HCT116 (cell line): ENCODE data around the gene ZNF473. TPM values are rescaled to one million over a fixed set of nuclear protein-coding genes. Genes with fewer than 3 reads are reported as not detected.

Experiments
- ATAC-seq: fragments of 200-7000 bp; cut with Tn5 transposase; 2 replicates; pipeline ENCODE4 v1.9.1; 2020; ENCODE audit warnings: mild to moderate bottlenecking, moderate library complexity
- BruUV-seq: library from RNA; stranded (reverse); fragments of 400-500 nt; replicated peaks from 2 replicates; lab custom pipeline; 2021; lab: Mats Ljungman, UMichigan
- CTCF ChIA-PET: fragments of 300-600 bp; sonication (Branson Sonifier 250); formaldehyde crosslinking; loops from one replicate; lab custom pipeline; 2021; ENCODE audit warnings: antibody characterized with exemption; lab: Charles Lee
- POLR2A ChIA-PET: fragments of 300-600, 350-600 bp; sonication (Branson Sonifier 250); formaldehyde crosslinking; loops from one replicate; lab custom pipeline; 2021; ENCODE audit warnings: antibody characterized with exemption; lab: Charles Lee
- RAD21 ChIA-PET, 2 experiments: fragments of 300-600 bp; sonication (Branson Sonifier 250); formaldehyde crosslinking; loops; one replicate each; lab custom pipeline; 2023; ENCODE audit warnings: low total read pairs in 2 of 2; ENCODE audit not compliant: uncharacterized antibody in 2 of 2, unreplicated experiment in 2 of 2, low non-redundant PET in 1 of 2; lab: Charles Lee
- DNase-seq: peaks from one replicate; pipeline ENCODE4 v3.0.0-alpha.2; 2010; ENCODE audit warnings: low read depth, low spot score
- H2AFZ ChIP-seq: fragments of 200-600 bp; shearing (Covaris generic), sonication (generic); 2 replicates; pipeline ENCODE4 v1.6.1; 2017; ENCODE audit warnings: low read depth, mixed run types, mixed read lengths, antibody characterized with exemption, low read length; ENCODE audit not compliant: poor library complexity, severe bottlenecking
- H3K27ac ChIP-seq: 2 replicates; pipeline ENCODE4 v1.5.1; 2012; ENCODE audit warnings: low read depth, low read length
- H3K27me3 ChIP-seq: fragments of 200-600 bp; sonication (generic); 2 replicates; pipeline ENCODE4 v1.6.1; 2016; ENCODE audit warnings: mixed run types, low read length, mixed read lengths; ENCODE audit not compliant: insufficient read depth
- H3K36me3 ChIP-seq, 2 experiments: fragments of 200-500 bp in 1 of 2; fragments of 200-600 bp in 1 of 2; sonication (Bioruptor generic) in 1 of 2; sonication (generic) in 1 of 2; 2 replicates each; pipeline versions ENCODE4 v1.5.1 to v1.6.1; 2014 to 2016; ENCODE audit warnings: low read length in 2 of 2, inconsistent platforms in 1 of 2, mixed read lengths in 1 of 2, mixed run types in 1 of 2; ENCODE audit not compliant: insufficient read depth in 2 of 2, control insufficient read depth in 1 of 2
- H3K4me1 ChIP-seq, 2 experiments: fragments of 200-600 bp in 1 of 2; sonication (generic) in 1 of 2; 2 replicates each; pipeline versions ENCODE4 v1.5.1 to v1.6.1; 2012 to 2017; ENCODE audit warnings: low read length in 2 of 2, inconsistent platforms in 1 of 2, mild to moderate bottlenecking in 1 of 2, mixed read lengths in 1 of 2, mixed run types in 1 of 2, moderate library complexity in 1 of 2; ENCODE audit not compliant: insufficient read depth in 2 of 2, control insufficient read depth in 1 of 2
- H3K4me2 ChIP-seq: fragments of 200-600 bp; sonication (generic); 2 replicates; pipeline ENCODE4 v1.6.1; 2017; ENCODE audit warnings: mixed run types, low read length, mixed read lengths
- H3K4me3 ChIP-seq, 2 experiments: fragments of 200-600 bp in 1 of 2; sonication (generic) in 1 of 2; replicated peaks in 1 of 2; 2 replicates each; pipeline ENCODE4 v1.5.1; 2011 to 2016; ENCODE audit warnings: low read length in 2 of 2, control low read depth in 1 of 2, low read depth in 1 of 2, mild to moderate bottlenecking in 1 of 2, mixed read lengths in 1 of 2, mixed run types in 1 of 2
- H3K79me2 ChIP-seq: fragments of 200-600 bp; sonication (generic); 2 replicates; pipeline ENCODE4 v1.6.1; 2017; ENCODE audit warnings: mild to moderate bottlenecking, mixed run types, low read length, moderate library complexity, mixed read lengths; ENCODE audit not compliant: insufficient read depth
- H3K9ac ChIP-seq: fragments of 200-600 bp; sonication (generic); 2 replicates; pipeline ENCODE4 v1.6.1; 2016; ENCODE audit warnings: low read length, mixed read lengths
- H3K9me2 ChIP-seq: fragments of 200-600 bp; sonication (generic), shearing (Covaris generic); 2 replicates; pipeline ENCODE4 v1.6.1; 2017; ENCODE audit warnings: mixed run types, mild to moderate bottlenecking, moderate library complexity; ENCODE audit not compliant: insufficient read depth
- H3K9me3 ChIP-seq, 2 experiments: fragments of 200-500 bp in 1 of 2; fragments of 200-600 bp in 1 of 2; sonication (Bioruptor generic) in 1 of 2; sonication (generic) in 1 of 2; 2 replicates each; pipeline ENCODE4 v1.6.1; 2014 to 2017; ENCODE audit warnings: low read length in 2 of 2, mixed read lengths in 2 of 2, inconsistent platforms in 1 of 2, low read depth in 1 of 2, mild to moderate bottlenecking in 1 of 2, mixed run types in 1 of 2, moderate library complexity in 1 of 2; ENCODE audit not compliant: control insufficient read depth in 1 of 2, insufficient read depth in 1 of 2
- H4K20me1 ChIP-seq: fragments of 200-600 bp; sonication (generic), shearing (Covaris generic); 2 replicates; pipeline ENCODE4 v1.6.1; 2017; ENCODE audit warnings: mixed run types, mild to moderate bottlenecking, moderate library complexity; ENCODE audit not compliant: insufficient read depth
- CBX3 ChIP-seq: IDR thresholded peaks from 2 replicates; pipeline ENCODE4 v1.6.1; 2012; ENCODE audit warnings: low read depth
- EGR1 ChIP-seq: IDR thresholded peaks from 2 replicates; pipeline ENCODE4 v1.6.1; 2012; ENCODE audit warnings: low read depth
- ELF1 ChIP-seq: IDR thresholded peaks from 2 replicates; pipeline ENCODE4 v1.6.1; 2012; ENCODE audit warnings: low read depth, borderline replicate concordance
- EZH2 ChIP-seq: fragments of 200-600 bp; sonication (generic); IDR thresholded peaks from 2 replicates; pipeline ENCODE4 v1.6.1; 2017; ENCODE audit warnings: antibody characterized with exemption, mixed run types
- FOSL1 ChIP-seq: IDR thresholded peaks from 2 replicates; pipeline ENCODE4 v1.6.1; 2012; ENCODE audit warnings: low read depth
- JUND ChIP-seq: IDR thresholded peaks from 2 replicates; pipeline ENCODE4 v1.6.1; 2012
- POLR2AphosphoS5 ChIP-seq: IDR thresholded peaks from 2 replicates; pipeline ENCODE4 v1.6.1; 2011; ENCODE audit warnings: mild to moderate bottlenecking, low read depth, low read length, moderate library complexity
- RAD21 ChIP-seq: IDR thresholded peaks from 2 replicates; pipeline ENCODE4 v1.6.1; 2012; ENCODE audit warnings: low read depth, mild to moderate bottlenecking
- SIN3A ChIP-seq: IDR thresholded peaks from 2 replicates; pipeline ENCODE4 v1.6.1; 2012; ENCODE audit warnings: low read depth
- SRF ChIP-seq: IDR thresholded peaks from 2 replicates; pipeline ENCODE4 v1.6.1; 2012; ENCODE audit warnings: low read depth
- TCF7L2 ChIP-seq: IDR thresholded peaks from 2 replicates; pipeline ENCODE4 v1.7.0; 2011; ENCODE audit warnings: borderline replicate concordance, inconsistent platforms; ENCODE audit not compliant: insufficient read depth, insufficient read length; ENCODE audit errors: extremely low read depth
- YY1 ChIP-seq: IDR thresholded peaks from 2 replicates; pipeline ENCODE4 v1.6.1; 2011; ENCODE audit warnings: low read length, low read depth, moderate library complexity, mild to moderate bottlenecking; ENCODE audit not compliant: insufficient replicate concordance; ENCODE audit errors: extremely low read depth
- ZNF274 ChIP-seq: fragments of 200-500 bp; sonication (Bioruptor generic); IDR thresholded peaks from 2 replicates; pipeline ENCODE4 v1.6.1; 2014; ENCODE audit warnings: mild to moderate bottlenecking, low read depth, low read length, inconsistent platforms
- intact Hi-C: fragments of 100-400 bp; cut with micrococcal nuclease; formaldehyde crosslinking; loops from 2 replicates; pipeline ENCODE4 v1.10.0; 2022
- total RNA-seq: library from RNA; stranded (reverse); gene quantifications from one replicate; pipeline ENCODE4 v1.2.1, GENCODE V29; 2021; ENCODE audit not compliant: unreplicated experiment
- TF ChIP-seq, protein P1 (sequence below), 3 experiments: fragments of 200-600 bp in 1 of 3; sonication (generic) in 1 of 3; IDR thresholded peaks in 2 of 3; conservative IDR thresholded peaks in 1 of 3; 2 replicates each; pipeline ENCODE4 v1.5.1; 2012 to 2017; ENCODE audit warnings: low read depth in 2 of 3, low read length in 2 of 3, antibody characterized with exemption in 1 of 3, borderline replicate concordance in 1 of 3, control low read depth in 1 of 3, mild to moderate bottlenecking in 1 of 3, mixed read lengths in 1 of 3, mixed run types in 1 of 3, moderate library complexity in 1 of 3; ENCODE audit not compliant: insufficient read depth in 1 of 3
- TF ChIP-seq, protein P2 (sequence below): IDR thresholded peaks from 2 replicates; pipeline ENCODE4 v1.6.1; 2012
- TF ChIP-seq, protein P3 (sequence below): IDR thresholded peaks from 2 replicates; pipeline ENCODE4 v1.6.1; 2012; ENCODE audit warnings: low read depth
- TF ChIP-seq, protein P4 (sequence below): IDR thresholded peaks from 2 replicates; pipeline ENCODE4 v1.6.1; 2012
- TF ChIP-seq, protein P5 (sequence below): IDR thresholded peaks from 2 replicates; pipeline ENCODE4 v1.6.1; 2011; ENCODE audit warnings: mild to moderate bottlenecking, low read length, moderate library complexity; ENCODE audit not compliant: insufficient replicate concordance; ENCODE audit errors: extremely low read depth

The ZNF473 gene
- total RNA-seq, 1 experiment from 2014 or later: 19.8 TPM

DNA sequence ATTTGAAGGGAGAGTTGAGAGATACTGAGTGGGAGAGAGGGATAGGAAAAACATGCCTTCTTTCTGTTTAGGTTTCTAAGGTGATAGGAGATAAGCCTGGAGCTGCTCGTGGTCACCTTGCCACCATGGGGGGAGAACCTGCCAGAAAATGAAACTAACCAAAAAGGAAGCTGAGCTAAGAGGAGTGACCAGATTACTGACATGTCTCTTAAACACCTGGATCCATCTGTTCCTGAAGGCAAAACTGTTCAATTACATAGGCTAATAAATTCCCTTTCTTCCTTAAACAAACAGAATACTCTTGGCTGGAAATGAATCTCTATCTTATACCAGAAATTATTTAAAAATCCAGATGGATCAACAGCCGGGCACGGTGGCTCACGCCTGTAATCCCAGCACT lies 27.3 kb downstream of the ZNF473 start:
- CTCF ChIA-PET: no interaction called here
- H3K9me3 ChIP-seq: peaks cover under 1 to 9% of the 10 kb centered on the region in 2 experiments; a peak in 2 of 4 replicates
- no peak overlapping the region for H3K27ac ChIP-seq
- H3K9ac ChIP-seq: no peak overlapping the region
- ATAC-seq (no peak), DNase-seq (no peak)
- intact Hi-C loops: no loop called here
- H2AFZ ChIP-seq: no peak overlapping the region
- no peak overlapping the region for H3K4me3 ChIP-seq
- POLR2A ChIA-PET: no interaction called here
- H3K4me1 ChIP-seq: no peaks in the 10 kb centered on the region
- BruUV-seq: no TSS peak
- H3K36me3 ChIP-seq: peaks cover 0 to 2% of the 10 kb centered on the region in 2 experiments; a peak in 1 of 4 replicates
- no peaks in the 10 kb centered on the region for H3K27me3 ChIP-seq
- RAD21 ChIA-PET: no interaction called here
- H4K20me1 ChIP-seq: no peaks in the 10 kb centered on the region
- TF ChIP-seq, protein P1, sequence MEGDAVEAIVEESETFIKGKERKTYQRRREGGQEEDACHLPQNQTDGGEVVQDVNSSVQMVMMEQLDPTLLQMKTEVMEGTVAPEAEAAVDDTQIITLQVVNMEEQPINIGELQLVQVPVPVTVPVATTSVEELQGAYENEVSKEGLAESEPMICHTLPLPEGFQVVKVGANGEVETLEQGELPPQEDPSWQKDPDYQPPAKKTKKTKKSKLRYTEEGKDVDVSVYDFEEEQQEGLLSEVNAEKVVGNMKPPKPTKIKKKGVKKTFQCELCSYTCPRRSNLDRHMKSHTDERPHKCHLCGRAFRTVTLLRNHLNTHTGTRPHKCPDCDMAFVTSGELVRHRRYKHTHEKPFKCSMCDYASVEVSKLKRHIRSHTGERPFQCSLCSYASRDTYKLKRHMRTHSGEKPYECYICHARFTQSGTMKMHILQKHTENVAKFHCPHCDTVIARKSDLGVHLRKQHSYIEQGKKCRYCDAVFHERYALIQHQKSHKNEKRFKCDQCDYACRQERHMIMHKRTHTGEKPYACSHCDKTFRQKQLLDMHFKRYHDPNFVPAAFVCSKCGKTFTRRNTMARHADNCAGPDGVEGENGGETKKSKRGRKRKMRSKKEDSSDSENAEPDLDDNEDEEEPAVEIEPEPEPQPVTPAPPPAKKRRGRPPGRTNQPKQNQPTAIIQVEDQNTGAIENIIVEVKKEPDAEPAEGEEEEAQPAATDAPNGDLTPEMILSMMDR (IDR thresholded peaks at IDR 0.05 in 2 of 3, conservative IDR thresholded peaks at IDR 0.05 in 1 of 3; ENCODE audit: borderline replicate concordance in 1 of 3, insufficient read depth in 1 of 3, low read depth in 2 of 3, low read length in 2 of 3): no peak
- TF ChIP-seq, protein P2, sequence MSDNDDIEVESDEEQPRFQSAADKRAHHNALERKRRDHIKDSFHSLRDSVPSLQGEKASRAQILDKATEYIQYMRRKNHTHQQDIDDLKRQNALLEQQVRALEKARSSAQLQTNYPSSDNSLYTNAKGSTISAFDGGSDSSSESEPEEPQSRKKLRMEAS: no peak
- TF ChIP-seq, protein P3, sequence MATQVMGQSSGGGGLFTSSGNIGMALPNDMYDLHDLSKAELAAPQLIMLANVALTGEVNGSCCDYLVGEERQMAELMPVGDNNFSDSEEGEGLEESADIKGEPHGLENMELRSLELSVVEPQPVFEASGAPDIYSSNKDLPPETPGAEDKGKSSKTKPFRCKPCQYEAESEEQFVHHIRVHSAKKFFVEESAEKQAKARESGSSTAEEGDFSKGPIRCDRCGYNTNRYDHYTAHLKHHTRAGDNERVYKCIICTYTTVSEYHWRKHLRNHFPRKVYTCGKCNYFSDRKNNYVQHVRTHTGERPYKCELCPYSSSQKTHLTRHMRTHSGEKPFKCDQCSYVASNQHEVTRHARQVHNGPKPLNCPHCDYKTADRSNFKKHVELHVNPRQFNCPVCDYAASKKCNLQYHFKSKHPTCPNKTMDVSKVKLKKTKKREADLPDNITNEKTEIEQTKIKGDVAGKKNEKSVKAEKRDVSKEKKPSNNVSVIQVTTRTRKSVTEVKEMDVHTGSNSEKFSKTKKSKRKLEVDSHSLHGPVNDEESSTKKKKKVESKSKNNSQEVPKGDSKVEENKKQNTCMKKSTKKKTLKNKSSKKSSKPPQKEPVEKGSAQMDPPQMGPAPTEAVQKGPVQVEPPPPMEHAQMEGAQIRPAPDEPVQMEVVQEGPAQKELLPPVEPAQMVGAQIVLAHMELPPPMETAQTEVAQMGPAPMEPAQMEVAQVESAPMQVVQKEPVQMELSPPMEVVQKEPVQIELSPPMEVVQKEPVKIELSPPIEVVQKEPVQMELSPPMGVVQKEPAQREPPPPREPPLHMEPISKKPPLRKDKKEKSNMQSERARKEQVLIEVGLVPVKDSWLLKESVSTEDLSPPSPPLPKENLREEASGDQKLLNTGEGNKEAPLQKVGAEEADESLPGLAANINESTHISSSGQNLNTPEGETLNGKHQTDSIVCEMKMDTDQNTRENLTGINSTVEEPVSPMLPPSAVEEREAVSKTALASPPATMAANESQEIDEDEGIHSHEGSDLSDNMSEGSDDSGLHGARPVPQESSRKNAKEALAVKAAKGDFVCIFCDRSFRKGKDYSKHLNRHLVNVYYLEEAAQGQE: no peak
- TF ChIP-seq EGR1 (no peak), EZH2 (no peak), YY1 (no peak), JUND (no peak), RAD21 (no peak), TCF7L2 (no peak), SIN3A (no peak), ELF1 (no peak), SRF (no peak), POLR2AphosphoS5 (no peak), FOSL1 (no peak), ZNF274 (no peak), CBX3 (no peak)
- TF ChIP-seq, protein P4, sequence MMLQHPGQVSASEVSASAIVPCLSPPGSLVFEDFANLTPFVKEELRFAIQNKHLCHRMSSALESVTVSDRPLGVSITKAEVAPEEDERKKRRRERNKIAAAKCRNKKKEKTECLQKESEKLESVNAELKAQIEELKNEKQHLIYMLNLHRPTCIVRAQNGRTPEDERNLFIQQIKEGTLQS: no peak
- TF ChIP-seq, protein P5, sequence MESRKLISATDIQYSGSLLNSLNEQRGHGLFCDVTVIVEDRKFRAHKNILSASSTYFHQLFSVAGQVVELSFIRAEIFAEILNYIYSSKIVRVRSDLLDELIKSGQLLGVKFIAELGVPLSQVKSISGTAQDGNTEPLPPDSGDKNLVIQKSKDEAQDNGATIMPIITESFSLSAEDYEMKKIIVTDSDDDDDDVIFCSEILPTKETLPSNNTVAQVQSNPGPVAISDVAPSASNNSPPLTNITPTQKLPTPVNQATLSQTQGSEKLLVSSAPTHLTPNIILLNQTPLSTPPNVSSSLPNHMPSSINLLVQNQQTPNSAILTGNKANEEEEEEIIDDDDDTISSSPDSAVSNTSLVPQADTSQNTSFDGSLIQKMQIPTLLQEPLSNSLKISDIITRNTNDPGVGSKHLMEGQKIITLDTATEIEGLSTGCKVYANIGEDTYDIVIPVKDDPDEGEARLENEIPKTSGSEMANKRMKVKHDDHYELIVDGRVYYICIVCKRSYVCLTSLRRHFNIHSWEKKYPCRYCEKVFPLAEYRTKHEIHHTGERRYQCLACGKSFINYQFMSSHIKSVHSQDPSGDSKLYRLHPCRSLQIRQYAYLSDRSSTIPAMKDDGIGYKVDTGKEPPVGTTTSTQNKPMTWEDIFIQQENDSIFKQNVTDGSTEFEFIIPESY: no peak
- no peak overlapping the region for H3K4me2 ChIP-seq
- H3K9me2 ChIP-seq: no peaks in the 10 kb centered on the region
- no peaks in the 10 kb centered on the region for H3K79me2 ChIP-seq
